Measurements from ENCODE around the gene RCBTB1.

RCBTB1 gene

GRCh38 chr13:49488563-49488962, 96.8 kb downstream of the RCBTB1 start:
- POLR2A ChIA-PET, result no interaction called here
- no peak for DNase-seq (ENCODE audit: extremely low spot score)
- TF ChIP-seq BHLHE40 (IDR thresholded peaks at IDR 0.05; ENCODE audit: borderline replicate concordance) (no peak), FOXM1 (IDR thresholded peaks at IDR 0.05; ENCODE audit: borderline replicate concordance) (no peak), TARDBP (IDR thresholded peaks at IDR 0.05) (no peak), SUZ12 (IDR thresholded peaks at IDR 0.05) (no peak), CTBP1 (IDR thresholded peaks at IDR 0.05; ENCODE audit: borderline replicate concordance) (no peak)
- CTCF ChIA-PET, result no interaction called here
